GM18517 (cell line): Measurements from ENCODE around the gene CYP4F22.
"Not testable (repeated sequence)": the region's sequence is repeated elsewhere in the genome, so short reads cannot be mapped to it uniquely, and the experiment has no call there.

Experiments
- ATAC-seq: cut with Tn5 transposase; IDR thresholded peaks from one replicate; pipeline ENCODE4 v1.9.1; 2021; ENCODE audit warnings: mild to moderate bottlenecking, moderate library complexity; ENCODE audit not compliant: unreplicated experiment

The CYP4F22 gene

GRCh38 chr19:15564534-15565168, 56.3 kb downstream of the CYP4F22 start:
- no peak for ATAC-seq

GRCh38 chr19:15570420-15570819, 62.1 kb downstream of the CYP4F22 start:
- no peak for ATAC-seq

- ATAC-seq = no peak
These were observed 67.1 kb downstream of the CYP4F22 start for GRCh38 chr19:15575406-15575805.

GRCh38 chr19:15576526-15577156, 68.3 kb downstream of the CYP4F22 start:
- no peak for ATAC-seq

- ATAC-seq = no peak
These were observed 69.0 kb downstream of the CYP4F22 start for GRCh38 chr19:15577184-15577771.

- no peak for ATAC-seq
These were observed 75.0 kb downstream of the CYP4F22 start for GRCh38 chr19:15583346-15583745.

- no peak for ATAC-seq
These were observed 75.8 kb downstream of the CYP4F22 start for GRCh38 chr19:15584095-15584494.

- no peak for ATAC-seq
These were observed 76.3 kb downstream of the CYP4F22 start for GRCh38 chr19:15584541-15585115.

- no peak for ATAC-seq
These were observed 79.3 kb downstream of the CYP4F22 start for GRCh38 chr19:15587663-15588062.

GRCh38 chr19:15588265-15588664, 79.9 kb downstream of the CYP4F22 start:
- no peak for ATAC-seq

- ATAC-seq = no peak
These were observed 81.6 kb downstream of the CYP4F22 start for GRCh38 chr19:15589760-15590451.

- ATAC-seq = no peak
These were observed 83.5 kb downstream of the CYP4F22 start for GRCh38 chr19:15591796-15592195.

GRCh38 chr19:15592506-15592905, 84.2 kb downstream of the CYP4F22 start:
- ATAC-seq = not testable (repeated sequence)

- not testable (repeated sequence) for ATAC-seq
These were observed 85.4 kb downstream of the CYP4F22 start for GRCh38 chr19:15593766-15594165.

GRCh38 chr19:15595069-15595468, 86.7 kb downstream of the CYP4F22 start:
- no peak for ATAC-seq
